Prostate gland (tissue), 2 donors: ENCODE results near the gene CDKL5. TPM values are rescaled to one million over a fixed set of nuclear protein-coding genes. Genes with fewer than 3 reads are reported as not detected.
A peak's percentile ranks its signal among the peaks of the same experiment; 100 is the strongest.

Experiments used
- DNase-seq: peaks from one replicate; pipeline ENCODE4 v3.0.0-alpha.2; 2019; ENCODE audit warnings: low spot score
- H3K27ac ChIP-seq, 2 donors: fragments of 200-600 bp; sonication (generic); 2 replicates each; pipeline ENCODE4 v1.5.1; 2017 to 2019
- H3K27me3 ChIP-seq: fragments of 200-600 bp; sonication (generic); replicated peaks from 2 replicates; pipeline ENCODE4 v1.5.1; 2019; ENCODE audit not compliant: insufficient read depth
- H3K36me3 ChIP-seq, 2 donors: fragments of 200-600 bp; sonication (generic); 1 replicate in 1 of 2; 2 replicates in 1 of 2; pipeline versions ENCODE4 v1.5.1 to v1.8.1; 2017 to 2019
- H3K4me1 ChIP-seq: fragments of 200-600 bp; sonication (generic); replicated peaks from 2 replicates; pipeline ENCODE4 v1.5.1; 2019
- H3K4me3 ChIP-seq, 2 donors: fragments of 200-600 bp; sonication (generic); 2 replicates each; pipeline ENCODE4 v1.5.1; 2017 to 2019
- H3K9me3 ChIP-seq: fragments of 200-600 bp; sonication (generic); 2 replicates; pipeline ENCODE4 v1.5.1; 2017
- POLR2A ChIP-seq: fragments of 450-650 bp; IDR thresholded peaks from one replicate; pipeline ENCODE4 v1.6.1; 2016; ENCODE audit warnings: antibody characterized with exemption, mild to moderate bottlenecking
- POLR2AphosphoS5 ChIP-seq: sonication (generic); formaldehyde crosslinking; IDR thresholded peaks from one replicate; pipeline ENCODE4 v1.6.1; 2017; ENCODE audit warnings: antibody characterized with exemption
- WGBS: methylation state at CpG from one replicate; pipeline ENCODE4 v1.1.5; 2018; 5-methylcytosine and 5-hydroxymethylcytosine counted together
- intact Hi-C: fragments of 100-400 bp; cut with DNase I; formaldehyde crosslinking; loops from one replicate; pipeline ENCODE4 v1.14.2; 2022
- total RNA-seq, 2 donors: library from RNA; depleted of rRNA; stranded (reverse); fragments of >200 nt; gene quantifications; one replicate each; pipeline ENCODE4 v1.1.0, GENCODE V29; 2016
- TF ChIP-seq, protein P1 (sequence below), 4 experiments: fragments of 200-600 bp in 2 of 4; fragments of 450-650 bp in 2 of 4; sonication (generic) in 2 of 4; IDR thresholded peaks; 1 replicate in 3 of 4; 2 replicates in 1 of 4; pipeline ENCODE4 v1.5.1; 2016 to 2019; ENCODE audit warnings: antibody characterized with exemption in 4 of 4, mild to moderate bottlenecking in 2 of 4, moderate library complexity in 2 of 4

Gene CDKL5
- total RNA-seq, 2 donors from 2014 or later = 14.5 to 18.8 TPM

DNA sequence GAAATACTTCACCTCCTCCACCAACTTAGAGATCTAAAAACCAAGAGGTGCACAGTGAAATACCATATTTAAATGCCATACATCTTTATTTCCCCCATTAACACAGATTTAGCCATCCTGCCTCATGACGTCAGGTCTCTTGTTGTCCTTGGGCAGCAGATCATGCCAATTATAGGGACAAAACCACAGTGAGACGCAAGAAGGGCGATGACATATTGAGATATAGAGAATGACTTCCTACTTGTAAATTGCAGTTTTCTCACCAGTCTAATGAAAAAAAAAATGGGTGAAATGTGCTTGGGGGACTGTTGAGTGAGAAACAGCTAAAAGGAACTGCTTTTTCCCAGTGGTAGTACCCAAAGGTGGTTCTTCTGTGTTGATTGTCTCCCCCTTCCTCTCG, 222.2 kb downstream of the CDKL5 start:
- no peaks in the 10 kb centered on the region for H3K9me3 ChIP-seq
- H3K36me3 ChIP-seq = no peaks in the 10 kb centered on the region
- no peak for DNase-seq
- H3K4me1 ChIP-seq = no peaks in the 10 kb centered on the region
- TF ChIP-seq, protein P1, sequence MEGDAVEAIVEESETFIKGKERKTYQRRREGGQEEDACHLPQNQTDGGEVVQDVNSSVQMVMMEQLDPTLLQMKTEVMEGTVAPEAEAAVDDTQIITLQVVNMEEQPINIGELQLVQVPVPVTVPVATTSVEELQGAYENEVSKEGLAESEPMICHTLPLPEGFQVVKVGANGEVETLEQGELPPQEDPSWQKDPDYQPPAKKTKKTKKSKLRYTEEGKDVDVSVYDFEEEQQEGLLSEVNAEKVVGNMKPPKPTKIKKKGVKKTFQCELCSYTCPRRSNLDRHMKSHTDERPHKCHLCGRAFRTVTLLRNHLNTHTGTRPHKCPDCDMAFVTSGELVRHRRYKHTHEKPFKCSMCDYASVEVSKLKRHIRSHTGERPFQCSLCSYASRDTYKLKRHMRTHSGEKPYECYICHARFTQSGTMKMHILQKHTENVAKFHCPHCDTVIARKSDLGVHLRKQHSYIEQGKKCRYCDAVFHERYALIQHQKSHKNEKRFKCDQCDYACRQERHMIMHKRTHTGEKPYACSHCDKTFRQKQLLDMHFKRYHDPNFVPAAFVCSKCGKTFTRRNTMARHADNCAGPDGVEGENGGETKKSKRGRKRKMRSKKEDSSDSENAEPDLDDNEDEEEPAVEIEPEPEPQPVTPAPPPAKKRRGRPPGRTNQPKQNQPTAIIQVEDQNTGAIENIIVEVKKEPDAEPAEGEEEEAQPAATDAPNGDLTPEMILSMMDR (IDR thresholded peaks at IDR 0.05) = no peak
- TF ChIP-seq POLR2AphosphoS5 (no peak), POLR2A (no peak)
- H3K4me3 ChIP-seq = no peak overlapping the region
- no peak overlapping the region for H3K27ac ChIP-seq
- H3K27me3 ChIP-seq = no peaks in the 10 kb centered on the region
- intact Hi-C loops = no loop called here
- WGBS = 80% methylated on average over 4 of the region's 4 CpGs

DNA sequence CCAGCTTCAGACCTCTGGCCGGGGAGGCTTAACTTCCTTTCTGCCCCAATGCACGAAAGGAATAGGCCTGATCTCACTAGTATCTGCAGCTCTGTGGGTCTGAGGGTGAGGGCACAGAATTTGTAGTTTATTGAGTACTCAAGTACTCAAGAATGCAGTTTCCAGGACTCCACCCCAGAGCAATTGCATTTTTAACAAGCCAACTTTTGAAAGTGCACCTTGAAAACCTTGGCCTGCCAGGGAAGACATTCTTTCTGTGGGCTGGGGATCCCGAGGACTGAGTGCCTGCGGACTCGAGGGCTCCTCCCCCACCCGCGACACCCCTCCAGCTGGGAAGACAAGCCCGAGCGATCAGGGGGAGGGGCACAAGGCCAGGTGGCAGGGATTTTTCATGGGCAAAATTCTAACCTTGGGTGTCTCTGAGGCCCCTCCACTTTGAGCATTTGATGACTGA, 224.1 kb downstream of the CDKL5 start:
- intact Hi-C loops = no loop called here
- Histone ChIP-seq H3K4me1 (no peaks in the 10 kb centered on the region), H3K27me3 (no peaks in the 10 kb centered on the region), H3K36me3 (no peaks in the 10 kb centered on the region), H3K27ac (no peak overlapping the region), H3K9me3 (no peaks in the 10 kb centered on the region), H3K4me3 (no peak overlapping the region)
- no peak for TF ChIP-seq POLR2A
- TF ChIP-seq, protein P1 (IDR thresholded peaks at IDR 0.05) = no peak
- TF ChIP-seq POLR2AphosphoS5 = no peak
- WGBS = 73% methylated on average over 2 of the region's 9 CpGs
- DNase-seq = no peak

DNA sequence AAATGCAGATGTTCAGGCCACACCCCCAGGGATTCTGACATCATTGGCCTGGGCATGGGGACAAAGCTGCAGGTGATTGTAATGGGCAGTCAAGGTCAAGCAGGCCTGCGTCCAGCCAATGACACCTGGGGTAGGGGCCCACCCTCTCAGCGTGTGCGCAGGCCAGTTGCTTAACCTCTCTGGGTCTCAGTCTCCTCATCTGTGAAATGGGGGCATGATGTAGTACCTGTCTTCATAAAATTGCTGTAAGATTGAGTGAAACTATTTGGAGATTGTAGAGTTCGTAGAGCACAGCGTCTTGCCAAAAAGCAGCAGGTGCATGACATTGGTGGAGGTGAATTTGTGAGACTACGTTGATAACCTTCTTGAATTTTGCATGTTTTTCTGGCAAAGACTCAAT, 225.3 kb downstream of the CDKL5 start:
- H3K9me3 ChIP-seq = no peaks in the 10 kb centered on the region
- H3K4me1 ChIP-seq = no peaks in the 10 kb centered on the region
- 97% methylated on average over 4 of the region's 6 CpGs for WGBS
- no peak overlapping the region for H3K4me3 ChIP-seq
- no peak overlapping the region for H3K27ac ChIP-seq
- no peaks in the 10 kb centered on the region for H3K27me3 ChIP-seq
- intact Hi-C loops = no loop called here
- DNase-seq = no peak
- TF ChIP-seq, protein P1 (IDR thresholded peaks at IDR 0.05) = no peak
- TF ChIP-seq POLR2AphosphoS5 (no peak), POLR2A (no peak)
- no peaks in the 10 kb centered on the region for H3K36me3 ChIP-seq

DNA sequence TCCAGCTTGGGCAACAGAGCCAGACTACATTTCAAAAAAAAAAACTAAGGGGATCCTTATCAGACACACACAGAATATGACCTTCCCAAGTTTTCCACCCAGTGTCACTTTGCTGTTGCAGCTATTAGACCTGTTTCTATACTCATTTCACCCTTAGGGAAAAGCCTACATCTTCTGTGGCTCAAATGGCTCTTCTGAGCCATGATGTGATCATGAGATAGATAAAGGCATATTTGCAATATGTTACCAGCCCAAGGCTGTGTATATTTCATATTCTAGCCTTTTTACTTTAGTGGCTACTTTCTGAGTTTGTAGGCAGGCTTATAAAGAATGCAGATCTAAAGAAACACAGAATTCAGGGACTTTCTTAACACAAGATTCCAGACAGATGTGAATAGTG, 227.2 kb downstream of the CDKL5 start:
- H3K27ac ChIP-seq = no peak overlapping the region
- TF ChIP-seq, protein P1 (IDR thresholded peaks at IDR 0.05) = no peak
- TF ChIP-seq POLR2AphosphoS5 (no peak), POLR2A (no peak)
- H3K4me1 ChIP-seq = no peaks in the 10 kb centered on the region
- H3K4me3 ChIP-seq = no peak overlapping the region
- no peaks in the 10 kb centered on the region for H3K27me3 ChIP-seq
- no peaks in the 10 kb centered on the region for H3K36me3 ChIP-seq
- intact Hi-C loops = no loop called here
- no peak for DNase-seq
- H3K9me3 ChIP-seq = no peaks in the 10 kb centered on the region

DNA sequence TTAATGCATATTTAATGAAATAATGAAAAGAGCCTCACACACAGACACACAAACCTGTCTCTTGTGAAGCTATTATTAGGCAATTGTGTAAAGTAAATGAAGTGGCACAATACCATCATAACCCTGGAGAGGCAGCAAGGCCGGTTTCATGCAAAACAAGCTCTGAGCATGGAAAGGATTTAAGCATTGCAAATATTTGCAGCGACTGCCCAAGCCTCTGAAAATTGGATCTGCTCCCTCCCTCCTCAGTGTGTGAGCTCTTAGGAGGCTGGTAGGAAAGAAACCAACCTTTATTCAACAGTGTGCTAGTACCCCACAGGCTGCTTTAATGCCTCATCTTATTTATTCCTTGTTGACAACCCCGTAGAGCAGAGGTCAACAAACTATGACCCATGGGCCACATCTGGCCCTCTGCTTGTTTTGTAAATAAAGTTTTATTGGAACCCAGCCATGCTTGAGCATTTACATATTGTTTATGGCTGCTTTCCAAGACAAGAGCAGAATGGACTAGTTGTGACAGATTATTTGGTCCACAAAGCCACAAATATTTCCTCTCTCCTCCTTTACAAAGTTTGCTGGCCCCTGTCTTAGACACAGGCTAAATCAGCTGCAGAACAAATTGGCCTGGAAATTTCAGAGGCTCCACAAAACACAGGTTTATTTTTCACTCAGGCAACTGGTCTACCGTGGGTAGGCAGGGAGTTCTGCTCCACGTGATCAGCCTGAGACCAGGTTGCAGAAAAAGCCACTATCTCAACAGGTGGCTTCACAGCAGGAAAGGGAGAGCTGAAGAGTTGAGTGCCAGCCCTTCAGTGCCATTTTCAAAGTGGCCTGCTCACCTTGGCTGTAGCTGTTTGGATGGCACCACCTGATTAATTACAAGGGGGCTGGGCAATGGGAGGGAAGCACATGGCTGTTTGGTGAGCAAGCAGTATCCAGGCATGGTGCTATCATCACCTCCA, 229.7 kb downstream of the CDKL5 start:
- peak overlapping the region; percentile 51 to 67 for H3K27ac ChIP-seq
- TF ChIP-seq POLR2AphosphoS5 = peak; percentile 63
- TF ChIP-seq POLR2A = no peak
- TF ChIP-seq, protein P1 (IDR thresholded peaks at IDR 0.05) = peak in 1 of 4 experiments; percentile 10
- 29% methylated on average over 5 of the region's 5 CpGs for WGBS

More for the DNA sequence above, 229.7 kb downstream of the CDKL5 start:
- intact Hi-C loops = no loop called here
- DNase-seq = peak; percentile 51
- Histone ChIP-seq H3K4me3 (no peak overlapping the region), H3K4me1 (no peaks in the 10 kb centered on the region), H3K27me3 (no peaks in the 10 kb centered on the region), H3K36me3 (no peaks in the 10 kb centered on the region), H3K9me3 (no peaks in the 10 kb centered on the region)
